SK-N-SH (cell line): ENCODE data around the gene CCDC71. TPM values are rescaled to one million over a fixed set of nuclear protein-coding genes. Genes with fewer than 3 reads are reported as not detected.

Experiments used
- CTCF ChIA-PET: fragments of 300-600, 350-600 bp; formaldehyde crosslinking; extraction: SDS; loops from one replicate; lab custom pipeline; 2021; lab: Yijun Ruan, JAX
- POLR2A ChIA-PET: fragments of 350-600 bp; sonication (Branson Sonifier 250); formaldehyde crosslinking; extraction: SDS; loops from one replicate; lab custom pipeline; 2020; ENCODE audit warnings: antibody characterized with exemption, inconsistent platforms; lab: Yijun Ruan, JAX
- DNase-seq: peaks from one replicate; pipeline ENCODE4 v3.0.0; 2012
- H2AFZ ChIP-seq: fragments of 200-600 bp; sonication (generic); 2 replicates; pipeline ENCODE4 v1.8.1; 2016; ENCODE audit warnings: antibody characterized with exemption, mild to moderate bottlenecking, low read depth
- H3F3A ChIP-seq: fragments of 200-600 bp; sonication (generic); replicated peaks from 2 replicates; pipeline ENCODE3; 2016; ENCODE audit warnings: antibody characterized with exemption, mild to moderate bottlenecking; ENCODE audit not compliant: insufficient read depth
- H3K27ac ChIP-seq, 2 experiments: fragments of 200-500 bp in 1 of 2; fragments of 200-600 bp in 1 of 2; sonication (Bioruptor generic) in 1 of 2; sonication (generic), shearing (Covaris generic) in 1 of 2; 2 replicates each; pipeline versions ENCODE4 v1.5.1 to v1.6.1; 2014 to 2016; ENCODE audit warnings: low read depth in 2 of 2, inconsistent platforms in 1 of 2, low read length in 1 of 2, mild to moderate bottlenecking in 1 of 2, mixed read lengths in 1 of 2
- H3K27me3 ChIP-seq: fragments of 200-600 bp; sonication (generic), shearing (Covaris generic); 2 replicates; pipeline ENCODE4 v1.6.1; 2016; ENCODE audit warnings: mixed run types; ENCODE audit not compliant: insufficient read depth
- H3K36me3 ChIP-seq, 2 experiments: fragments of 200-500 bp in 1 of 2; fragments of 200-600 bp in 1 of 2; sonication (Bioruptor generic) in 1 of 2; sonication (generic) in 1 of 2; replicated peaks in 1 of 2; 2 replicates each; pipeline versions ENCODE3 to v1.5.1; 2014 to 2016; ENCODE audit warnings: low read length in 1 of 2, mild to moderate bottlenecking in 1 of 2; ENCODE audit not compliant: insufficient read depth in 2 of 2, control insufficient read depth in 1 of 2
- H3K4me1 ChIP-seq, 2 experiments: fragments of 200-500 bp in 1 of 2; fragments of 200-600 bp in 1 of 2; sonication (Bioruptor generic) in 1 of 2; sonication (generic), shearing (Covaris generic) in 1 of 2; 2 replicates each; pipeline versions ENCODE4 v1.5.1 to v1.6.1; 2014 to 2016; ENCODE audit warnings: low read depth in 1 of 2, low read length in 1 of 2, mixed run types in 1 of 2; ENCODE audit not compliant: insufficient read depth in 2 of 2, control insufficient read depth in 1 of 2
- H3K4me2 ChIP-seq: fragments of 200-600 bp; sonication (generic), shearing (Covaris generic); 2 replicates; pipeline ENCODE4 v1.6.1; 2017; ENCODE audit warnings: mixed run types
- H3K4me3 ChIP-seq, 2 experiments: fragments of 200-500 bp in 1 of 2; fragments of 200-600 bp in 1 of 2; sonication (Bioruptor generic) in 1 of 2; sonication (generic), shearing (Covaris generic) in 1 of 2; 2 replicates each; pipeline versions ENCODE4 v1.5.1 to v1.8.1; 2014 to 2016; ENCODE audit warnings: low read depth in 2 of 2, inconsistent platforms in 1 of 2, low read length in 1 of 2, mild to moderate bottlenecking in 1 of 2, mixed read lengths in 1 of 2, moderate library complexity in 1 of 2
- H3K79me2 ChIP-seq: fragments of 200-600 bp; sonication (generic); 2 replicates; pipeline ENCODE4 v1.8.1; 2017; ENCODE audit warnings: mild to moderate bottlenecking; ENCODE audit not compliant: insufficient read depth
- H3K9ac ChIP-seq: fragments of 200-600 bp; sonication (generic); 2 replicates; pipeline ENCODE4 v1.6.1; 2017; ENCODE audit warnings: mixed run types
- H3K9me2 ChIP-seq: fragments of 200-600 bp; sonication (generic); 2 replicates; pipeline ENCODE4 v1.6.1; 2017; ENCODE audit warnings: mixed run types
- H3K9me3 ChIP-seq: fragments of 200-600 bp; sonication (generic); 2 replicates; pipeline ENCODE4 v1.6.1; 2017; ENCODE audit warnings: mixed run types, mild to moderate bottlenecking, moderate library complexity
- H4K20me1 ChIP-seq: fragments of 200-600 bp; sonication (generic); 2 replicates; pipeline ENCODE4 v1.6.1; 2017; ENCODE audit warnings: mild to moderate bottlenecking, mixed run types; ENCODE audit not compliant: insufficient read depth
- CHD2 ChIP-seq: fragments of 150-350 bp; IDR thresholded peaks from 2 replicates; pipeline ENCODE4 v1.6.1; 2018; ENCODE audit warnings: low read length; ENCODE audit not compliant: partially characterized antibody
- CTCF ChIP-seq: fragments of 200-600 bp; sonication (generic); IDR thresholded peaks from 2 replicates; pipeline ENCODE4 v1.6.1; 2017; ENCODE audit warnings: antibody characterized with exemption, mild to moderate bottlenecking, moderate library complexity
- FOXJ3 ChIP-seq: sonication (generic); formaldehyde crosslinking; IDR thresholded peaks from 2 replicates; pipeline ENCODE4 v1.5.1; 2020; ENCODE audit warnings: mild to moderate bottlenecking, missing genetic modification reagents
- FOXM1 ChIP-seq: IDR thresholded peaks from 2 replicates; pipeline ENCODE4 v1.4.0; 2012; ENCODE audit warnings: low read depth, mild to moderate bottlenecking
- IRF3 ChIP-seq: fragments of 150-350 bp; IDR thresholded peaks from 2 replicates; pipeline ENCODE4 v1.6.1; 2016; ENCODE audit warnings: mild to moderate bottlenecking, low read depth, low read length
- JUND ChIP-seq: IDR thresholded peaks from 2 replicates; pipeline ENCODE4 v1.4.0; 2012
- MAX ChIP-seq: IDR thresholded peaks from 2 replicates; pipeline ENCODE4 v1.4.0; 2012; ENCODE audit warnings: low read depth
- NRF1 ChIP-seq: IDR thresholded peaks from 2 replicates; pipeline ENCODE4 v1.6.1; 2012; ENCODE audit warnings: low read depth, mild to moderate bottlenecking, low read length
- POLR2AphosphoS5 ChIP-seq: IDR thresholded peaks from 2 replicates; pipeline ENCODE4 v1.6.1; 2012; ENCODE audit warnings: low read depth, low read length
- RAD21 ChIP-seq: IDR thresholded peaks from 2 replicates; pipeline ENCODE4 v1.6.1; 2012; ENCODE audit warnings: mild to moderate bottlenecking, low read length
- RCOR1 ChIP-seq: fragments of 150-350 bp; IDR thresholded peaks from 2 replicates; pipeline ENCODE4 v1.6.1; 2017; ENCODE audit warnings: antibody characterized with exemption, low read length
- RXRA ChIP-seq: IDR thresholded peaks from 2 replicates; pipeline ENCODE4 v1.4.0; 2012; ENCODE audit warnings: low read depth, mild to moderate bottlenecking, borderline replicate concordance
- SMC3 ChIP-seq: IDR thresholded peaks from 2 replicates; pipeline ENCODE4 v1.6.1; 2012; ENCODE audit warnings: low read depth, low read length, improper control_type of control experiment
- TAF1 ChIP-seq: IDR thresholded peaks from 2 replicates; pipeline ENCODE4 v1.6.1; 2012; ENCODE audit warnings: low read depth, mild to moderate bottlenecking, low read length, moderate library complexity, borderline replicate concordance
- YY1 ChIP-seq: IDR thresholded peaks from 2 replicates; pipeline ENCODE4 v1.4.0; 2012; ENCODE audit warnings: low read depth, mild to moderate bottlenecking
- ZBTB33 ChIP-seq: IDR thresholded peaks from 2 replicates; pipeline ENCODE4 v1.4.0; 2012; ENCODE audit warnings: low read depth, borderline replicate concordance
- WGBS: methylation state at CpG from one replicate; pipeline ENCODE4 v1.1.6; 2017; ENCODE audit warnings: low lambda C conversion rate; 5-methylcytosine and 5-hydroxymethylcytosine counted together
- polyA plus RNA-seq, 3 experiments: library from polyadenylated mRNA; depleted of rRNA; stranded (reverse); fragments of >200 nt; gene quantifications; 2 replicates each; pipeline ENCODE4 v1.2.3, GENCODE V29; 2012
- TF ChIP-seq, protein P1 (sequence below): IDR thresholded peaks from 2 replicates; pipeline ENCODE4 v1.6.1; 2012; ENCODE audit warnings: mild to moderate bottlenecking, low read depth, low read length, moderate library complexity
- TF ChIP-seq, protein P2 (sequence below): IDR thresholded peaks from 2 replicates; pipeline ENCODE4 v1.4.0; 2012; ENCODE audit warnings: low read depth, borderline replicate concordance

CCDC71 gene
- polyA plus RNA-seq, 1 of the 3 experiments (the other 2 are of a cell fraction) = 40.9 TPM

DNA sequence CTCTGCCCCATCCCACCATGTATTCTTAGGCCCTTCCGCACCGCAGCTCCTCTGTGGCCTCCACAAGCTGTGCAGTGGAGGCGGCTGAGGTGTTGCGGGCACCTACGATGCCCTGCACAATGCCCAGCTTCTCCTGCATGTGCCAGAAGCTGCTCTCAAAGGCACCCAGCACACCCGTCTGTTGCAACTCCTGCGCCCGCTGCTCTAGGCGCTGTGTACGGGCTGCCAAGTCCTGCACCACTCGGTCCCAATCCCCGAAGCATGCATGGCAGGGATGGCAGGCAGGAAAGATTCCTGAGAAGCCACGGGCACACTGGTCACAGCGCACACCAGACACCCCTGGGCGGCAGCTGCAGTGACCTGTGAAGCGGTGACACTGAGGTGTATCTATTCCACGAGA, 42.4 kb downstream of the CCDC71 start (continued):
- no peak for TF ChIP-seq ZBTB33
- no peak for TF ChIP-seq TAF1
- TF ChIP-seq RXRA = no peak

- Histone ChIP-seq H3K4me2 (no peak overlapping the region), H3K9me3 (no peaks in the 10 kb centered on the region), H3K9me2 (no peaks in the 10 kb centered on the region), H3K36me3 (peaks cover 21 to 57% of the 10 kb centered on the region in 2 experiments), H3K79me2 (peaks cover 24% of the 10 kb centered on the region), H3K4me1 (peaks cover 7 to 19% of the 10 kb centered on the region in 2 experiments; a peak in 2 of 4 replicates), H4K20me1 (no peaks in the 10 kb centered on the region), H3F3A (peaks cover 36% of the 10 kb centered on the region), H3K27ac (no peak overlapping the region), H3K9ac (no peak overlapping the region), H3K4me3 (no peak overlapping the region), H3K27me3 (no peaks in the 10 kb centered on the region)
- POLR2A ChIA-PET = interaction anchor here (1.6 kb wide), 1 partner anchor 10 kb away, joined by 5 read pairs; the partner anchor contains the start of gene LAMB2
- WGBS = 93% methylated on average over 8 of the region's 17 CpGs
- DNase-seq = no peak
- no peak for TF ChIP-seq SMC3
- no peak for TF ChIP-seq FOXM1
- TF ChIP-seq CHD2 = no peak
- no peak for TF ChIP-seq MAX
- TF ChIP-seq, protein P1, sequence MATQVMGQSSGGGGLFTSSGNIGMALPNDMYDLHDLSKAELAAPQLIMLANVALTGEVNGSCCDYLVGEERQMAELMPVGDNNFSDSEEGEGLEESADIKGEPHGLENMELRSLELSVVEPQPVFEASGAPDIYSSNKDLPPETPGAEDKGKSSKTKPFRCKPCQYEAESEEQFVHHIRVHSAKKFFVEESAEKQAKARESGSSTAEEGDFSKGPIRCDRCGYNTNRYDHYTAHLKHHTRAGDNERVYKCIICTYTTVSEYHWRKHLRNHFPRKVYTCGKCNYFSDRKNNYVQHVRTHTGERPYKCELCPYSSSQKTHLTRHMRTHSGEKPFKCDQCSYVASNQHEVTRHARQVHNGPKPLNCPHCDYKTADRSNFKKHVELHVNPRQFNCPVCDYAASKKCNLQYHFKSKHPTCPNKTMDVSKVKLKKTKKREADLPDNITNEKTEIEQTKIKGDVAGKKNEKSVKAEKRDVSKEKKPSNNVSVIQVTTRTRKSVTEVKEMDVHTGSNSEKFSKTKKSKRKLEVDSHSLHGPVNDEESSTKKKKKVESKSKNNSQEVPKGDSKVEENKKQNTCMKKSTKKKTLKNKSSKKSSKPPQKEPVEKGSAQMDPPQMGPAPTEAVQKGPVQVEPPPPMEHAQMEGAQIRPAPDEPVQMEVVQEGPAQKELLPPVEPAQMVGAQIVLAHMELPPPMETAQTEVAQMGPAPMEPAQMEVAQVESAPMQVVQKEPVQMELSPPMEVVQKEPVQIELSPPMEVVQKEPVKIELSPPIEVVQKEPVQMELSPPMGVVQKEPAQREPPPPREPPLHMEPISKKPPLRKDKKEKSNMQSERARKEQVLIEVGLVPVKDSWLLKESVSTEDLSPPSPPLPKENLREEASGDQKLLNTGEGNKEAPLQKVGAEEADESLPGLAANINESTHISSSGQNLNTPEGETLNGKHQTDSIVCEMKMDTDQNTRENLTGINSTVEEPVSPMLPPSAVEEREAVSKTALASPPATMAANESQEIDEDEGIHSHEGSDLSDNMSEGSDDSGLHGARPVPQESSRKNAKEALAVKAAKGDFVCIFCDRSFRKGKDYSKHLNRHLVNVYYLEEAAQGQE = no peak
- no peak for TF ChIP-seq POLR2AphosphoS5
- no peak for TF ChIP-seq ZBTB33
- no peak for TF ChIP-seq IRF3
- no peak for TF ChIP-seq JUND
- no peak for TF ChIP-seq NRF1
- TF ChIP-seq, protein P2, sequence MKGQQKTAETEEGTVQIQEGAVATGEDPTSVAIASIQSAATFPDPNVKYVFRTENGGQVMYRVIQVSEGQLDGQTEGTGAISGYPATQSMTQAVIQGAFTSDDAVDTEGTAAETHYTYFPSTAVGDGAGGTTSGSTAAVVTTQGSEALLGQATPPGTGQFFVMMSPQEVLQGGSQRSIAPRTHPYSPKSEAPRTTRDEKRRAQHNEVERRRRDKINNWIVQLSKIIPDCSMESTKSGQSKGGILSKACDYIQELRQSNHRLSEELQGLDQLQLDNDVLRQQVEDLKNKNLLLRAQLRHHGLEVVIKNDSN = no peak
- no peak for TF ChIP-seq RXRA
- no peak for TF ChIP-seq FOXJ3 (CRISPR knock-in tag)
- TF ChIP-seq RCOR1 = no peak
- no peak for TF ChIP-seq CTCF
- TF ChIP-seq RAD21 = no peak
- TF ChIP-seq YY1 = no peak
- TF ChIP-seq, all 33 proteins: peak for 0
- CTCF ChIA-PET = no interaction called here
- no peak overlapping the region for H2AFZ ChIP-seq
These were observed 43.1 kb downstream of the CCDC71 start for GRCh38 chr3:49122886-49123545.
